ENCODE data around the gene ARSB.

Gene ARSB

DNA sequence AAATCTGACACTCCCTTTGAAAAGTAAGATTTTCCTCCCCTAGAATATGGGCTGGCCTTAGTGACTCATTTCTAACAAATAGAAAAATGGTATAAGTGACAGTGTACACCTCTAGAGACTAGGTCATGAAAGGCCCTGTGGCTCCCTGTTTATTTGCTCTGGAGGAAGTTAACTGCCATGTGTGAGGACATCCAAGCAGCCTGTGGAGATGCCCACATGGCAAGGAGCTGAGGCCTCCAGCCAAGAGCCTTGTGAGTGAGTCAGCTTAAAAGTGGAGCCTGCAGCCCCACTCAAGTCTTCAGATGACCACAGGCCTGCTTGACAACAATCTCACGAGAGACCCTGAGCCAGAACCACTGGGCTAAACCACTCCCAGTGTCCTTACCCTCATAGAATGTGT, 208.5 kb downstream of the ARSB start:
- TF ChIP-seq CTCF (IDR thresholded peaks at IDR 0.05; ENCODE audit: low read depth, low read length), result no peak
- no peak overlapping the region for H3K4me3 ChIP-seq (ENCODE audit: low read depth, low read length)
- H3K27me3 ChIP-seq (ENCODE audit: insufficient read depth, low read depth, severe bottlenecking), result no peaks in the 10 kb centered on the region
- H3K36me3 ChIP-seq, result no peaks in the 10 kb centered on the region
- no peaks in the 10 kb centered on the region for H3K9me3 ChIP-seq (ENCODE audit: severe bottlenecking)
- no peak for DNase-seq
- H3K27ac ChIP-seq, result no peak overlapping the region

GRCh38 chr5:78773655-78774054, 211.5 kb downstream of the ARSB start:
- TF ChIP-seq CTCF (IDR thresholded peaks at IDR 0.05; ENCODE audit: low read depth, low read length), result no peak
- DNase-seq, result peak; percentile 17
- Histone ChIP-seq H3K36me3 (no peaks in the 10 kb centered on the region), H3K27ac (no peak overlapping the region), H3K4me3 (ENCODE audit: low read depth, low read length) (no peak overlapping the region), H3K27me3 (ENCODE audit: insufficient read depth, low read depth, severe bottlenecking) (no peaks in the 10 kb centered on the region), H3K9me3 (ENCODE audit: severe bottlenecking) (no peaks in the 10 kb centered on the region)

- no peak for TF ChIP-seq CTCF (IDR thresholded peaks at IDR 0.05; ENCODE audit: low read depth, low read length)
- H3K36me3 ChIP-seq, result no peaks in the 10 kb centered on the region
- no peaks in the 10 kb centered on the region for H3K9me3 ChIP-seq (ENCODE audit: severe bottlenecking)
- H3K27me3 ChIP-seq (ENCODE audit: insufficient read depth, low read depth, severe bottlenecking), result no peaks in the 10 kb centered on the region
- H3K27ac ChIP-seq, result no peak overlapping the region
- DNase-seq, result no peak
- no peak overlapping the region for H3K4me3 ChIP-seq (ENCODE audit: low read depth, low read length)
Measured at GRCh38 chr5:78771260-78772205, 213.6 kb downstream of the ARSB start.

DNA sequence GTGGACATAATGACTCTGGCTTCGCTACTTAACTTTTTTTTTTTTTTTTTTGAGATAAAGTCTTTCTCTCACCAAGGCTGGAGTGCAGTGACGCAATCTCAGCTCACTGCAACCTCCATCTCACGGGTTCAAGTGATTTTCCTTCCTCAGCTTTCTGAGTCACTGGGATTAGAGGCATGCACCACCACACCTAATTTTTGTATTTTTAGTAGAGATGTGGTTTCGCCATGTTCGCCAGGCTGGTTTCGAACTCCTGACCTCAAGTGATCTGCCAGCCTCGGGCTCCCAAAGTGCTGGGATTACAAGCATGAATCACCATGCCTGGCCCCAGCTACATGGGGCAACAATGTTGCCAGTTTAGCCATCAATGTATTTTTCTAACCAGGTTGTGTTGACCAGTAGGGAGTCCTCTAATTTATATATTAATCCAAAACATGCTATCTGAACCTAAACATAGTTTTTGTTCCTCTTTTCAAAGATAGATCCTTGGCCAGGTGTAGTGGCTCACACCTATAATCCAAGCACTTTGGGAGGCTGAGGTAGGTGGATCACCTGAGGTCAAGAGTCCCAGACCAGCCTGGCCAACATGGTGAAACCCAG, 216.2 kb downstream of the ARSB start:
- no peak for DNase-seq
- no peak for TF ChIP-seq CTCF (IDR thresholded peaks at IDR 0.05; ENCODE audit: low read depth, low read length)
- Histone ChIP-seq H3K27me3 (ENCODE audit: insufficient read depth, low read depth, severe bottlenecking) (no peaks in the 10 kb centered on the region), H3K9me3 (ENCODE audit: severe bottlenecking) (no peaks in the 10 kb centered on the region), H3K27ac (no peak overlapping the region), H3K4me3 (ENCODE audit: low read depth, low read length) (no peak overlapping the region), H3K36me3 (no peaks in the 10 kb centered on the region)

- DNase-seq, result no peak
- TF ChIP-seq CTCF (IDR thresholded peaks at IDR 0.05; ENCODE audit: low read depth, low read length), result no peak
- Histone ChIP-seq H3K27me3 (ENCODE audit: insufficient read depth, low read depth, severe bottlenecking) (no peaks in the 10 kb centered on the region), H3K4me3 (ENCODE audit: low read depth, low read length) (no peak overlapping the region), H3K27ac (no peak overlapping the region), H3K9me3 (ENCODE audit: severe bottlenecking) (no peaks in the 10 kb centered on the region), H3K36me3 (no peaks in the 10 kb centered on the region)
Measured at GRCh38 chr5:78766412-78766762, 218.7 kb downstream of the ARSB start.

All from WERI-Rb-1 (cell line).